PFSK-1 (cell line): ENCODE results near the gene TMTC2.

Experiments
- FOXP2 ChIP-seq: optimal IDR thresholded peaks from 2 replicates; pipeline ENCODE3; 2011; ENCODE audit warnings: borderline replicate concordance, control low read depth, inconsistent platforms; ENCODE audit not compliant: insufficient read depth; ENCODE audit errors: extremely low read length, extremely low read depth
- POLR2AphosphoS5 ChIP-seq: IDR thresholded peaks from 2 replicates; pipeline ENCODE4 v1.6.1; 2012; ENCODE audit warnings: low read depth, mild to moderate bottlenecking, control low read depth, low read length, moderate library complexity
- SIN3A ChIP-seq: IDR thresholded peaks from 2 replicates; pipeline ENCODE4 v1.6.1; 2012; ENCODE audit warnings: mild to moderate bottlenecking, low read length, moderate library complexity, borderline replicate concordance; ENCODE audit not compliant: insufficient read depth
- TAF1 ChIP-seq: IDR thresholded peaks from 2 replicates; pipeline ENCODE4 v1.6.1; 2012; ENCODE audit warnings: low read length, control low read depth, borderline replicate concordance; ENCODE audit not compliant: insufficient read depth
- TF ChIP-seq, protein P1 (sequence below), 2 experiments: IDR thresholded peaks; 2 replicates each; pipeline versions ENCODE4 v1.6.1 to v1.8.0; 2011 to 2012; ENCODE audit warnings: low read depth in 2 of 2, low read length in 2 of 2, control low read depth in 1 of 2, inconsistent platforms in 1 of 2, mild to moderate bottlenecking in 1 of 2, moderate library complexity in 1 of 2; ENCODE audit not compliant: insufficient read depth in 1 of 2

Gene TMTC2

DNA sequence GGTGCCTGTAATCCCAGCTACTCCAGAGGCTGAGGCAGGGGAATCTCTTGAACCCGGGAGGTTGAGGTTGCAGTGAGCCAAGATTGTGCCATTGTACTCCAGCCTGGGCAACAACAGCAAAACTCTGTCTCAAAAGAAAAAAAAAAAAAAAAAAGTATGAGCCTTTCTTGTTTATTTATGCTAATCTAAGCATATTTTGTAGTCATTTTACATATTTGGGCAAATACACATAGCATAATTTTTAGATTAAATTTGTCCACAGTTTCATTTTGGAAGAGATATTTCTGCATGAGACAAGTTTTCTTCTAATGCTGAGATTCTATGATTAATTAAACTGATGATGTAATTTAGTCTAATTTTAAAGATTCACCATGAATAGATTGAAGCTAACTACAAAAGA lies 494.4 kb downstream of the TMTC2 start:
- TF ChIP-seq SIN3A (no peak), POLR2AphosphoS5 (no peak), TAF1 (no peak), FOXP2 (no peak)
- TF ChIP-seq, protein P1, sequence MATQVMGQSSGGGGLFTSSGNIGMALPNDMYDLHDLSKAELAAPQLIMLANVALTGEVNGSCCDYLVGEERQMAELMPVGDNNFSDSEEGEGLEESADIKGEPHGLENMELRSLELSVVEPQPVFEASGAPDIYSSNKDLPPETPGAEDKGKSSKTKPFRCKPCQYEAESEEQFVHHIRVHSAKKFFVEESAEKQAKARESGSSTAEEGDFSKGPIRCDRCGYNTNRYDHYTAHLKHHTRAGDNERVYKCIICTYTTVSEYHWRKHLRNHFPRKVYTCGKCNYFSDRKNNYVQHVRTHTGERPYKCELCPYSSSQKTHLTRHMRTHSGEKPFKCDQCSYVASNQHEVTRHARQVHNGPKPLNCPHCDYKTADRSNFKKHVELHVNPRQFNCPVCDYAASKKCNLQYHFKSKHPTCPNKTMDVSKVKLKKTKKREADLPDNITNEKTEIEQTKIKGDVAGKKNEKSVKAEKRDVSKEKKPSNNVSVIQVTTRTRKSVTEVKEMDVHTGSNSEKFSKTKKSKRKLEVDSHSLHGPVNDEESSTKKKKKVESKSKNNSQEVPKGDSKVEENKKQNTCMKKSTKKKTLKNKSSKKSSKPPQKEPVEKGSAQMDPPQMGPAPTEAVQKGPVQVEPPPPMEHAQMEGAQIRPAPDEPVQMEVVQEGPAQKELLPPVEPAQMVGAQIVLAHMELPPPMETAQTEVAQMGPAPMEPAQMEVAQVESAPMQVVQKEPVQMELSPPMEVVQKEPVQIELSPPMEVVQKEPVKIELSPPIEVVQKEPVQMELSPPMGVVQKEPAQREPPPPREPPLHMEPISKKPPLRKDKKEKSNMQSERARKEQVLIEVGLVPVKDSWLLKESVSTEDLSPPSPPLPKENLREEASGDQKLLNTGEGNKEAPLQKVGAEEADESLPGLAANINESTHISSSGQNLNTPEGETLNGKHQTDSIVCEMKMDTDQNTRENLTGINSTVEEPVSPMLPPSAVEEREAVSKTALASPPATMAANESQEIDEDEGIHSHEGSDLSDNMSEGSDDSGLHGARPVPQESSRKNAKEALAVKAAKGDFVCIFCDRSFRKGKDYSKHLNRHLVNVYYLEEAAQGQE (IDR thresholded peaks at IDR 0.05; ENCODE audit: insufficient read depth in 1 of 2, low read depth in 2 of 2, low read length in 2 of 2) = no peak

GRCh38 chr12:83183132-83183531 lies 496.4 kb downstream of the TMTC2 start:
- TF ChIP-seq TAF1 = no peak
- TF ChIP-seq, protein P1 (IDR thresholded peaks at IDR 0.05; ENCODE audit: insufficient read depth in 1 of 2, low read depth in 2 of 2, low read length in 2 of 2) = no peak
